Ecto neural progenitor cell (in vitro differentiated cells): Measurements from ENCODE around the gene TMCC1.

Experiments used
- DNase-seq: peaks from one replicate; pipeline ENCODE4 v3.0.0-alpha.2; 2018; ENCODE audit warnings: low spot score

Gene TMCC1

DNA sequence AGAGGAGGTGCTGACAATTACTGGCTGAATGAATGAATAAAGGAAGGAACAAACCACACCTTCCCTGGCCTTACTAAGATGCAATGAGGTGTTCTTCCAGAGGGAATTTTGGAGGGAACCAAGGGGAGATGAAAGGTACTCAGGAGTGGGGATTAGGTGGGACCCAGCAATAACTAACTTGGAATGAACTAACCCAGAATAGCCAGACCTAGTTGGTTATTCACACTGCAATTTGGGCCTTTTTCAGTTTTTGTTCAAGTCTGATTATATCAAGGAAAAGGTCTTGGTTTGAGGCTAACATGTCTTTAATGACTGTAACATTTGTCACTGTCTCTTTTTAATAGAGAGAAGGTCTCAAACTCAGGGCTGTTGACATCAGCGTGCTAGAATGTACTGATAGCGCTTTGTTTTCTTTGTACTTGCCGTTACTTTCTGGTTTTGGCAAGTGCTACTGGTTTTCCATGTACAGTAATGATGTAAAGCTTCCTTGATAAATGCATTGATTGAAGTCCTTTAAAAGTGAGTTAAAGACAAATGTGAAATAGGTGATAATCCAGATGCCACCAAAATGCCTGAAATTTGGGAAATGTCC is 283.8 kb downstream of the TMCC1 start:
- DNase-seq: no peak

DNA sequence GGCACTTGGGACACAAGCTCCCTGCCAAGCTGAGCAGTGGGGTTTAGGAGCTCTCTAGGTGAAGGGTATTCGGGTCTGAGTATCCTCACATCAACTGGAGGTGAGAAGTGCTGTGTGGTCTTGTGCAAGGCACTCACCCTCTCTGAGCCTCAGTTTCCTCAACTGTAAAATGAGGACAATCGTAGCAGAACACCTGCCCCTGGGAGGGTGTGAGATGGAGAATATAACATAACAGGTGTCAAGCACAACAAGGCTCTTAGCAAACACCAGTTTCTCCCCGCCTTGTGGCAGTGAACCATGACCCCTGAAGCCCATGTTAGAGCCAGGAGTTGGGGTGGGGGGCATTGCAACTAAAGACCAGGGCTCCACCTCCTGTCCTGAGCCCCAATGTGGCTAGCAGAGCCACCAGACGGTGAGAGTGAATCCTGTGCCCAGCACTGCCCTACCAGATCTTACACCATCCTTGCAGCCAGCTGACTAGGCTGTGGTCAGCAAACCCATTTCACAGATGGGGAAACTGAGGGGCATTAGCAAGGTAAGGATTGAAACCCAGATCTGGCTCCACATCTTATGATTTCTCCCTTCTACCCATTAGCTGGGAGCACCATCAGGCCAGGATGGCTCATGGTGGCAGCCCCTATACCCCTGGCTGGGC is 284.4 kb downstream of the TMCC1 start:
- no peak for DNase-seq

DNA sequence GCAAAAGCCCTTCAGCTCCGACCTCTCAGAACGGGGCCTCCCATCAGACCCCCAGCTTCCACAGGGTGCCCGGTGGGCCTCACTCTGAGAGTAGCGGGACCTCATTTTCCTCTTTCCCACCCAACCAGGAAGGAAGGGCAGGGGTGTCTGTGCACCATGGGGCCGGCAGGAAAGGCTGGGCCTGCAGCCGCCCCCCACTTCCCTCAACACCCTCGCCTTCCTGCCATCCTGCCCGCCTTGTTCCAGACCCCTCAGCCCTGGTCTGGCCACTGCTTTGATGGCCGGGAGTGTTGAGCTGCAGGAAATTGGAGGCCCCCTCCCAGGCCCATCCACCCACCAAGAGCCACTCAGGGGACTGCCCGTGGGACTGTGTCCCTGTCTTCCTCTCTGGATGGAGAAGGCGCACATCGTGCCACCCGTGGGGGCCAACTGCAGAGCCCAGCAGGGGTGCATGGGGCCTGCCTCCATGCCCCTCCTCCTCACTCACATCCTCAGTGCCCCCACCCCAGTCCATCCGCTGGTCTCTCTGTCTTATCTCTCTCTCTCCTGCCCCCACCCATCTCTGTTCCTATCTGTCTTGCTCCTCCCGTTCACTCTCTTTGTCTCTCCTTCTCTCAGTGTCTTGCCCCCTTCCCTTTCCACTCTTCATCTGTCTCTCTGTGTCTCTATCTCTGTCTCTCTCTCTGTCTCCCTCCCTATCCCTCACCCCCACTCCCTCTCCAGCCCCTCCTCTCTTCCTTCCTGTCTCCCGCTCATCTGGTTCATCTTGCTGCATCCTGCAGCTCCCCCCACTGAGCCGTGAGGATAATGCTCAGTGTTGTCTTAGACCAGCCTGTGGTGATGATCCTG is 285.2 kb downstream of the TMCC1 start:
- DNase-seq: no peak

DNA sequence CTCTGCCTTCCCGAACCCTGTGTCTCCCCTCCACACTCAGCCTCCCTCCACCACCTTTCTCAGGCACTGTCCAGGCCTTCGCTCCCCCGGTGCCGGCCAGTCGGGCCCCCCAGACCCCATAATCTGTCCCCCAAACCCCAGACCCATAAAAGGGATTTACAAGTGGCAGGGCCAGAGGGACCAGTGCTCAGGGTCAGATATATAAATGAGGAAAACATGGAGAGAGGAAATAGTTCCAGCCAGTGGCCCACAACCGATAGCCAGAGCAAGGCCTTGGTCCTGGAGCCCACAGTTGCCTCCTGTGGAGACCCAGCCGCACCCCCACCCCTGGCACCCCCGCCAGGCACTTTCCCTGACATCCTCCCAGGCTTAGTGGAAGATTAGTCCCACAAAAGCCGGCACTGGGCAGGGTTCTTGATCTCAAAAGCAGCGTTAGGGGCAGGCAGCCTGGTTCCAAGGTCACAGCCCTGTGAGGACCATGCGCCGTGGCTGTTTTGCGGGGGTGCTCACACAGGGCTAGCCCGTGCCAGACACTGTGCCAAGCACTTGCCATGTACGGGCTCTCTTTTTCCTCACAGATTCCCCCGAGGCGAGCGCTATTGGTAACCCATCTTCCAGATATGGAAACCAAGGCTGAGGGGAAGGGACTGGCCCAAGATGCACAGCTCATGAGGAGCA is 286.0 kb downstream of the TMCC1 start:
- DNase-seq: no peak

DNA sequence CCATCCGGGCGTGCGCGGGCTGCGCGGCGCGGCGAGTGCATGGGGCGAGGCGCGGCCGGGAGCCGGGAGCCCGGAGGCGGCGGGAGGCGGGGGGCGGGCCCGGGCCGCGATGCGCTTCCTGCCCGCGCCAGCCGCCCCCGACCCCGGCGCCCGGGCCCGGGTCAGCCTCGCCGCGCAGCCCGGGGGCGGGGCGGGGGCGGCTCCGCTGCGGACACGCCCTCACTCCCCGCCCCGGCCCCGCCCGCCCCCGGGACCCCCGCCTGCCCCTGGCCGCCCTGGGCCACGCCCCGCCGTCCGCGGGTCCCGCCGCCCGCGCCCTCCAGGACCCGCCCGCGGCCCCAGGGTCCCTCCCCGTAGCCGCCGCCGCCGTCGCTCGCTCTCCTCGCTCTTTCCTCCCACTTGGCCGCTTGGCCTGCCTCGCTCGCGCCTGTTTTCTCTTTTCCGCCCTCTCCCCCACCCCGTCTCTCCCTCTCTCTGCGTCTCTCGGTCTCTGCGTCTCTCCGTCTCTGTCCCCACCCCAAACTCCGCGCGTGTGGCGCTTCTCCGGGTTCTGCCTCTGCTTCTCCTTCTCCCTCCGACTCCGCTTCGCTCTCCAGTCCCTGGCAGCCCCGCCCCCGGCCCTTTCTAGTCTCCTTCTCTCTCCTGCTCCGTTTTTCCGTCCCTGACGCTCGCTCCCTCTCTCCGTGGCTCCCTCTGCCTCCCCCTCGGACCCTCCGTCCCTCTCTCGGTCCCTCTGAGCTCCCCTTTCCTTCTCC is 286.7 kb downstream of the TMCC1 start, which contains the start of gene PLXND1:
TSS of gene PLXND1 (minus strand) at position 41 of the 755 bp plus-strand sequence. CDS start at position 4, 37 bp downstream.
- DNase-seq: peak; percentile 84

DNA sequence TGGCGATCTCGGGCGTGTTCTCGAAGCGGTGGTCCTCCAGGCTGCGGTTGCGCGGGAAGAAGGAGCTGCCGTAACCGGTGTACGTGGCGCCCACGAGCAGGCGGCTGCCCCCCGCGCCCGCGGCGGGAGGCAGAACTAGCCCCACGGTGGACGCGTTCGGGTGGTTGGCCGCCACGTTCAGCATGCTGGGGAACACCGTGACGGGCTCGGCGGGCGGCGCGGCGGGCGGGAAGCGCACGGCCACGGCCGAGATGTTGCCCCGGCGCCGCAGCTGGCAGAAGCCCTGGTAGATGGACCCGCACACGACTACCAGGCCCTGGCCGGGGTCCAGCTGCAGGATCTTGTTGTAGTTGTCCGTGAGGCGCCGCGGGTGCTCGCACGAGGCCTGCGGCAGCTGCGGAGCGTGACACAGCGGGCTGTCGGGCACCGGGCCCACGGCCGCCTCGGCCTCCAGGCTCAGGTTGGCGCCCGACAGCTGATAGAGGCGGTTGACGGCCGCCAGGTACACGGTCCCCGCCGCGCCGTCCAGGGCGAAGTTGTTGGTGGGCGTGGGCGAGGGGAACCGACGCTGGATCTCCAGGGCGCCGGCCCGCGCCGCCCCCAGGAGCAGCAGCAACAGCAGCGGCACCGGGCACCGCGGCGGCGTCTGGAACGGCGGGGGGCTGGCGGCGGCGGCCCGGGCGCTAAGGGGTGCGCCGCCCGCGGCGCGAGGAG is 287.4 kb downstream of the TMCC1 start:
- peak; percentile 67 for DNase-seq

DNA sequence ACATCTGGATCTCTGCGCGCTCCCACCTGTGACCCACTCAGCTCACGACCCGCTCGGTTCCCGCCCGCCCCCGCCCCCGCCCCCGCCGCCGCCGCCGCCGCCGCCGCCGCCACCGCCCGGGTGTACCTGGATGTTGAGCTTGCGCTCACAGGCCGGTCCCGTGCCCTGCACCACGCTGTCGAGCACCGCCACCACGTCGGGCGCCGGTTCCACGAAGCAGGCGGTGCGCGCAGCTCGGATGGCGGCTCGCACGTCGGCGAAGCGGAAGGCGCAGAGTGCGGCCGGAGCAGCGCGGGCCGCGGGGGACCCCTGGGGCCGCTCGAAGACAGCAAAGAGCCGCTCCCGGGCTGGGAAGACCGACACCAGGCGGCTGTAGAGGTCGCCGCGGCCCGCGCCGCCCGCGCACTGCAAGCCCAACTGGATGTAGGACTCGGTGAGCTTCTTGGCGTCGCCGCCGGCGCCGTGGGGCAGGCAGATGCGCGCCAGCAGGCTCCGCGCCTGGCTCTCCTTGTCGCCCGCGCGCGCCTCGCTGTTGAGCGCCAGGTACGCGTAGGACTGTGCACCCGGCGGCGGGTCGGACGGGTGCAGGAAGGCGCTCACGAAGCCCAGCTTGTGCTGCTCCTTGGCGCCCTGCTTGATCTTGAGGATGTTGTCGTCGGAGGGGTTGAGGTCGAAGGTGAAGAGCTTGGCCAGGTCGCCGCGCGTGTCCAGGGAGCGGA is 288.1 kb downstream of the TMCC1 start:
- DNase-seq: peak; percentile 83

DNA sequence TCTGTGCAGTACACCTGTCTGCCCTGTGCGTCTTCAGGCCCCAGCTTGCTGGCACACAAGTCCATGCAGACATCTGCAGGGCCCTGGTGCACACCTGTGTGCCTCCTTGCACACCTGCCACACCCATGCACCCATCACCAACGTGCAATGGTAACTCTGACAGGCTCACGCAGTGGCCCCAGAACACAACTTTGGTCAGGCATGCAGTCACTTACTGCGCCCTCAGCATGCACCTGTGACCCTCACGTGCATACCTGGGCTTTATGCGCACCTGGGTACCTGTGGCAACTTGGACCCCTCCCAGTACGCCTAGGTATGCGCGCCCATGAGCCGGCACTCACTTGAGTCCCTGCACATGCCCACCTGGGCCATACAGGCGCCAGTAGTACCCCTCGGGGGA is 288.7 kb downstream of the TMCC1 start:
- DNase-seq: no peak

DNA sequence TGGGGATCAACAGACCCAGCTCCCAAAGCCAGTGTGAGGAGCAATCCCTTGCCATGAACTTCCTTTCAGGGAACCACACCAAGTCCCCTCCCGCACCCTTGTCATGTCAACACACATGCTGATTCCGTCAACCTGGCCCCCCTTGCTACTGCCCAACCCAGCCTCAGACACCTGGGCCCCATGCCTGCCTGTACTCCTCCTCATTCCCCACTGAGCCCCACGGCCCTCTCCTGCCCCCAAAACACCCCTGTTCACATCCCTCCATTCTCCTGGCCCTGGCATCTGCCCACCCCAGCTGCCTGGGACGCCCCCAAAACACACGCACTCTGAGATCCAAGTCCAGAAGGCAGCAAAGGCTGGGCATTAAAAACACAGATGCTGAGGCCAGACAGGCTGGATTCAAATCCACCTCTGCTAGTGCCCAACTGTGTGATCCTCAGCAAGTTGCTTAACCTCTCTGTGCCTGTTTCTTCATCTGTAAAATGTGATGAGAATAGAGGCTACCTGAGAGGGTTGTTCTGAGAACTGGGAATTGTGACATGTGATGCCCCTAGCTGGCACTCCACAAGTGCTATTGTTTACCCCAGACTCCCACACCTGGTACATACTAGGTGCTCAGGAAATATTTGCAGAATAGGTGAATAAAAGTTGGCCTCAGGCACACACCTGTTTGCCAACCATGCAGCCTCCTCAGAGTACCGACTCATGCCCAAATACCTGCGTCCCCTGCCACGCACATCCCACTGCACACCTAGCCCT is 289.3 kb downstream of the TMCC1 start:
- DNase-seq: no peak

DNA sequence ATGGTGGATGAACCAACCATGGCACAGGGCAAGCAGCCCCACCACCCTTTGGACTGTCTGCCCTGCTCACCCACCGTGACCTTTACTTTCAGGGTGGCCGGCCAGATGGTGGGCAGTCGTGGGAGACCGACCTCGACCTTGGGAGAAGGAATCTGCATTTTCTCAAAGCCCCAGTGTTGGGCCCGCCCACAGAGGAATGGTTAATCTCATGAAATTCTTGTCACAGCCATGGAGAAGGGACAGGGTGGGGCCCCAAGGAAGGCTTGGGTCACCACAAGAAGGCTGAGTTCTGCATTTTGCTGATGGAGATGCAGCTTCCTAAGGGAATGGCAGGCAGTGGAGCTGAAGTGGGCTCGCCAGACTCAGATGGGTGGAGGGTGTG is 290.0 kb downstream of the TMCC1 start:
- DNase-seq: no peak

DNA sequence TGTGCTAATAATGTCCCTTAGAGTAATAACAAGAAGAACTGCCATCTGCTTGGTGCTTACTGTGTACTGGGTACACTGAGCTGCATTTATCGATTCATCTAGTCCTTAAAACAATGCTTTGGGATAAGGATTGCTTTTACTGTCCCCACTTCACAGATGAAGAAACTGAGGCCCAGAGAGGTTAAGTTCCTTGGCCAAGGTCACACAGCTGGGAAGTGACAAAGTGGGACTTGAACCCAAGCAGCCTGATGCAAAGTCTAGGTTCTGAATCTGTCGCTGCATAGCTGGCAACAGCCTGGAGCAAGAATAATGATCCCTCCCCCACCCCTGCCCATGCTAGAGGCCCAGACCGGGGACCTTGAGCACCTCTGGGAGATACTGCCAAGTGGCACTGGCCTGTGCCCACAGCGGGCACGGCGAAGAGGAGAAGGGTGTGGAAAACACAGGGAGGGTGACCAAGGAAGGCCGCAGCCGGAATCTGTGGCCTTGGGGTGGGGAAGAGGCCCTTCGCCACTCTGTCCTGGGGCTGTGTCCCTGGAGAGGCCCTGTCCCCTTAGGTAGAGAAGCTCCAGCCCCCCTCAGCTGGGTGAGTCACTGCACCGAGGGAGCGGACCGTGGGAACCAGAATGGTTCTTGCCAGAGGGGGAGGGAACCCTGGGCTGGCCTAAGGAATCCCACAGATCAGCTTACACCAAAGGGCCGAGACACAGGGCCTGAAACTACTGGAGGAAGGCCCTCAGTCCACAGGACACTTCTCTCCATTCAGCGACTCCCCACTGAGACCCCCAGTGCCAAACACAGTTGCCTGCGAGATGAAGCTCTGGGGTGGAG is 290.6 kb downstream of the TMCC1 start:
- peak; percentile 68 for DNase-seq

DNA sequence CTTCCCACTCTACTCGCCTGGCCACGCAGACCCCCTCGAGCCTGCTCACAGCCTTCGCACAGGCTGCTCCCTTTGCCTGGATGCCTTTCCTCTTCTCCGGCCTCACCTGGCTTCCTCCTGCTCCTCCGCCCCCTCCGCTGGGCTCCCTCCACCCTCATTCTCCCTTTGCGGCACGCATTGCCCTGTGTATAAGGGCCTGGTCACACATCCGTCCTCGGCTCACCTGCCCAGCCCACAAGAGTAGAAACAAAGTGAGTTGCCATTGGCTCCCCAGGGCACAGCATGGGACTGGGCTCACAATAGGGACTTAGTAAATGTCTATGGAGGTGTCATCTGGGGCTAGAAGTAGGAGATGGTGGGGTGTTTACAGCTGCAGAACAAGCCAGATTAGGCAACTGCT is 291.2 kb downstream of the TMCC1 start:
- no peak for DNase-seq

DNA sequence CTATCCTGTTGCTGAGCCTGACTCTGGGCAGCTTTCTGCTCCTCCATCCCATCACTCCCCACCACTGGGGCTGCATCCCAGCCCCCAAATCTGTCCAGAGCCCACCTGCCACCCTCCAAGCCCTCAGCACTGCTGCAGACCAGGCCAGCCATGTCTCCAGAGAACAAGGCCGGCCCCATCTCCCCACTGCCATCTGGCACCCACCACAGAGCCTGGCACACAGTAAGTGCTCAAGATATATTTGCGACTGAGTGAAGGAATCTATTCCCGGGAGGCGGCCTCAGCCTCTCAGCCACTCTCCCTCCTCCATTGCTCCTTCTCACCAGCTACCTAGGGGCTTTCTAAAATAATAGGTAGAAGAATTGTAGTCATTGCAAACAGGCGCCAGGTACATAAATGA is 291.8 kb downstream of the TMCC1 start:
- no peak for DNase-seq

DNA sequence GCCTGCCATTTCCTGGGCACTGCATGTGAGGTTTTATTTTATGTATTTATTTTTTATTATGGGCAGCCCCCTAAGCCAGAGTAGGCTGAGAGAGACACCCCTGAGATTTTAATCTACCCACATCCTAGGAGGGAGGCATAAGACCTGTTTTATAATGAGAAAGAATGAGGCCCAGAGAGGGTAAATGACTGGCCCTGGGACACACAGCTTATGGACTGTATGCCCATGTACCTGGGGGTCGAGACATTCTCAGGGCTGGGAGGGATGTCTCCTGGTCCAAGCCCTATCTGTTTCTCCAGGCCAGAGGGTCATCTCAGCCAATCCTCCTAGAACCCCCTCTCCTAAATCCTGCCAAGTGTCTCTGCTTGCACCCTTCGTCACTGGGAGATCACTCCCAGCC is 293.2 kb downstream of the TMCC1 start:
- DNase-seq: no peak

DNA sequence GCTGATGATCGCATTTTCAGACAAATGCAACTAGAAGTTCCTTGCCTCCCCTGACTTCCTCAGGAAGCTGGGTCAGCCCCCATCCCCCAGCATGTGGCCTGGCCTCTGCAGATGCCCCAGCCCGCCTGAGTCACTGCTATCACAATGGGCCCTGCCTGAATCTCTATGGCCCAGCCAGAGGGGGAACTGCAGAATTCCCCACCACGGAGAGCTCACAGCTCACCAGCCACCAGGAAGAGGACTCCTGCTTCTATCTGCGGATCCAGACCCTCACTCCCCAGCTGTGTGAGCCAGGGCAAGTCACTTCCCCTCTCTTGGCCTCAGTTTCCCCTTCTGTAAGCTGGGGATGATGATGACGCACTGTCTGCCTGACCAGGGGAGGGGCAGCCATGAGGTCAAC is 293.9 kb downstream of the TMCC1 start:
- DNase-seq: no peak

DNA sequence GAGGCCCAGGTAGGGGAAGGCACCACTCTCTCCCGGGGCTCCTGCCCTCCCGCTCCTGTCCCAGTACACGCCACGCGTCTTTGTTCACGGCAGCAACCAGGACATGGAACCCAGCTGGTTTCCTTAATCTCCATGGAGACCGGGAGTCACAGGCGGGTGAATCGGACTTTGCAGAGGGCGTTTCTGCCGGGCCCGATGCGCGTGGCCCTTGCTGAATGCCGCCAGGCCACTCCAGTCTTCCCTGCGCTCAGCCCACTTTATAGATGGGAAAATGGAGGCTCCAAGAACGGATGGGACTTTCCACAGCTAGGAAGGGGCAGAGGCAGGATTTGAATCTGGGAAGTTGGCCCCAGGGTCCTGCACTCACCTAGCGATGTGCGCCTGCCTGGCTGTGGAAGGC is 294.4 kb downstream of the TMCC1 start:
- DNase-seq: no peak

DNA sequence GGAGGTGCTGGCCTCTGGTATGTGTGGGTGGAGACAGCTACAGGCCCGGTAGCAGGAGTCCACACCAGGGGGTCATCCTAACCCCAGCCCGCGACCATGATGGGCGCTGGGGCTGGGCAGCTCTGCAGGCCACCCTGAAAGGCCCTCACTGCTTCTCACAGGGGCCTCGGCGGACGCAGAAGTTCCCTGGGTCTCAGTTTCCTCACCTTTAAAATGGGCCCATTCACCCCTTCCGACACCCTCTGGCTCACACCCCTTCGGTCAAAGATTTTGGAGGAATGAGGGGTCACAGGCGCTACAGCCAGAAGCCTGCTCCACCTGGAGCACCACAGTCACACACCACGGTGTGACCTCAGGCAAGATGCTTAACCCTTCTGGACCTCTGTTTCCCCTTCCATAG is 295.0 kb downstream of the TMCC1 start:
- no peak for DNase-seq

DNA sequence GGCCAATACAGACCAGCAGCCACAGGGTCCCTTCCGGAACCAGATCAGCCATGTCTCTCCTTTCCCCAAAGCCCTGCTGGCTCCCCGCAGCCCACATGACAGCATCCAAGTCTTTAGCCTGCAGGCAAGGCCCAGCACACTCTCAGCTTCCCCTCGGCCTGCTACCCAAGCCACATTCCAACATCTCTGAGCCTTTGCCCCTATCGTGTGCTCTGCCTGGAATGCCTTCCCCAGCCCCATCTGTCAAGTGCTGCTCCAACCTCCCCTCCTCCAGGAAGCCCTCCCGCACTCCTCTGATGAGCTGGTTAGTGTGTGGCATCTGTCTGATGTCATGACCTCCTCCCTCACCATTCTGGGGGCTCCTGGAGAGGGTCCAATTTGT is 295.5 kb downstream of the TMCC1 start:
- no peak for DNase-seq
